NCI-H1105 treated with DMSO at 0.1 percent for 48 hours (cell line): ENCODE data around the gene GIPC2.
A peak's percentile ranks its signal among the peaks of the same experiment; 100 is the strongest.
"Not testable (repeated sequence)": the region's sequence is repeated elsewhere in the genome, so short reads cannot be mapped to it uniquely, and the experiment has no call there.

Experiments used
- DNase-seq: peaks from one replicate; lab custom pipeline; 2025; lab: John Stamatoyannopoulos, UW

The GIPC2 gene

DNA sequence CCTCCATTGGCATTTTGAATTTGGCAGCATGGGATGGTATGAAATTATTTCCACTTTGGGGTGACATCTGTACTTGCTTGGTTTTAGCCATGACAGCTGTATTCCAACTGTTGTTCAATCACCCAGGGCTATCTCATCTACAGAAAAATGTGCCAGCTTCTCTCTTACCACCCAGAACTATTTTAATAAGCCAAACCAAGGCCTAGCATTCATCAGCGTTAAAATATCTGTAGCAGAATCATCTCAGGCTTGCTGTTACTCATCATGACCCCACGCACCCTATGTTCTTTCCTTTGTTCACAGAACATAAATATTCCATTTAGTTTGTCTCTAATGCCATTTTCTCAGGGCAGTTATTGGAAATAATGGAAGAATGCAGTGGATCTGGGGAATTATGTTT lies 49.8 kb downstream of the GIPC2 start:
- DNase-seq = no peak

DNA sequence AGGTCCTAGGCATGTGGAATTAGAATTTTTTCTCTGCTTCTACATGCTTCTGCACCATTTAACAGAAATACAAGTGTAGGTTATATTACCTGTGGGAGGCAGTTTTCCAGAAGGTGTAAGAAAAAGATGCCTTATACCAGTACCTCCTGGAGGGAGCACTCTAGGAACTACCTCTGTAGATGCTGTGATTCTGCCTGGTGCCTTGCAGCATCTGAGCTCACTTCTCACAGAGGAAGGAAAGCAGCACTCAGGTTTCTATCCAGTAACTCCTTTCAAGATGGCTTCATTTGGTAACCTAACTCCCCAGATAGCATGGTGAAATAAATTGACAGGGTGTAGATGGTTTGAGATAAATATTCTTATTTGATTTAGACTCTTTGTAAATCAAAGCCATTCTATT lies 50.3 kb downstream of the GIPC2 start:
- DNase-seq = no peak

DNA sequence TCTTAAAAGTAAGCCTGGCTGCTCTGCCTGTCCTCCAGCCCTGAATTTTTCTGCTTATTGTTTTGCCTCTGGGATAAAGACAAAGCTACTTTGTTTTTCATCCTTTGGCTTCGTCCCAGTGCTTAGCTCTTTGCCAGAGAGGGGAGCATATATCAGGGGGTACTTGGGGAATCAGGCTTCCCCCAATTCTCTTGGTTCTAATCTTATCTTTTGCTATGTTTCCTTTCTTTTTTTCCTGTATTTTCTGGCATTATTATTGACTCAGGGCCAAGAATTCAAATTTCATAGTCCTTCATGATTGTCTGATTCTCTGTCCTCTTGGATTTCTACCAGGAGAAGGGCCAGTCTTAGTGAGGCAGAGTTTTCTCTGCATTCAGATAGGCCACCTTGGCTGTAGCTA lies 51.2 kb downstream of the GIPC2 start:
- no peak for DNase-seq

DNA sequence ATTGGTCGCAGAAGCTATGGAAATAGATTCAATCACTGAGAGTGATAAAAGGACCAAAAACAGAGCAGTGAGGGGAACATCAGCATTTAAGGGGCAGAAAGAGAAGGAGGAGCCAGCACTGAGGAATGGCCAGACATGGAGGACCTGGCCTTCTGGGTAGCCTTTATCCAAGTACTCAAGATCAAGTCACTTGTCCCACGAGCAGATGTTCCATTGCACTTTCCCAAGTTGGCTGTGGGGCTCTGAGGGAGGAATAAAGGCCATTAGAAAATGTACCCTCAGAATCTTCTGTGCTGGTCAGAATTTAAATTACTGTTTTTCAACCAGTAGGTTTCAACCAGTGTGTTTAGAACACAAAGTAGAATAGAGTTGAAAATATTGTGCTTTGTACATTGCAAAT lies 55.3 kb downstream of the GIPC2 start:
- no peak for DNase-seq

DNA sequence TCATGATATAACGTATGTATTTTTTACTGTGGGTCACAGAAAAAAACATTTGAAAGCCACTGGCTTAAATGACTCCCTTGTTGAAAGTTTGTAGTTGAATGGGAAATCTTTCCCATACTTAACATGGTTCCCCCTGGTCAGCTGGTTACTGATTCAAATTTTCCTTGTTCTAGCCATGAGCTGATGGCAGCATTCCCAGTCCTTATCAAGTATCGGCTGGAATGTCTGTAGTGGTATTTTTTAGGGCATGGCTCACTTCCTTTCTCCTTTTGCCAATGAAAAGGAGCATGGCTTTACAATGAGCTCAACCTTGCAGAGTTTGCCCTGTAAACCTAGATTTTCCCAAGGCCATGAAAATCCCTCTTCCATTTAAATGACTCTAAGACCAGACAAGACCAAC lies 55.7 kb downstream of the GIPC2 start:
- DNase-seq = no peak

DNA sequence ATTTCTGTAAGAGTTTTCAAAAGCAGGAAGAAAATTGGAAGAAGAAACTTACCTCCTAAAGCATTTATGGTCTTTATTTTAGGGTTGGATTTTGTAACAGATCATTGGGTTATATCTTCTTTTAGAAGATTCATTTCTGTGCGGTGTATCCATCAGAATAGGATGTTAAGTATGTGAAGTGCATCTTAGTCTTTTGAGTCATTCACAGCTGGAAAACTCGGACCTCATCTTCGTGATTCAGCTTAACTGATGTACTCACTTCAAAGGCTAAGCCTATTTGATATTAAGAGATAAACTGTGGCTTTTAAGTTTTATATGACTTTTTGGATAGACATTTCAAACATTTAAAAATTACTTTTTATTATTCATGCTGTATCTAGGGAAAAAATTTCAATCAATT lies 56.3 kb downstream of the GIPC2 start:
- no peak for DNase-seq

DNA sequence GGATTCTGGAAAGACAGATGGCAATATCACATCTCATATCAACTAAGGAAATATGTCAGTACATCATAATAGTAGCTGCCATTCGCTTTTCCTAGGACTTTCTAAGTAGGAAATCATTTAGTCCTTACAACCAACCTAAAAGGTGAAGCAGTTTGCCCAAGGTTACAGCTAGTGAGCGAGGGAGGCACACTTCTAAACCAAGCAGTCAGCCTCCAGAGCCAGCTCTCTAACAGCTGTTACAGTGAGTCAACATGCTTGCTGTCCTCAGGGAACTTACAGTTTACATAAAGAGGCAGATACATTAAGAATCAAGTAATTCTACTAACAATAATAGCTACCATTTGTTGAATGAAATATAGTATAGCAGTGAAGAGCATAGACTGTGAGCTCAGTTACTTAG lies 57.1 kb downstream of the GIPC2 start:
- no peak for DNase-seq

DNA sequence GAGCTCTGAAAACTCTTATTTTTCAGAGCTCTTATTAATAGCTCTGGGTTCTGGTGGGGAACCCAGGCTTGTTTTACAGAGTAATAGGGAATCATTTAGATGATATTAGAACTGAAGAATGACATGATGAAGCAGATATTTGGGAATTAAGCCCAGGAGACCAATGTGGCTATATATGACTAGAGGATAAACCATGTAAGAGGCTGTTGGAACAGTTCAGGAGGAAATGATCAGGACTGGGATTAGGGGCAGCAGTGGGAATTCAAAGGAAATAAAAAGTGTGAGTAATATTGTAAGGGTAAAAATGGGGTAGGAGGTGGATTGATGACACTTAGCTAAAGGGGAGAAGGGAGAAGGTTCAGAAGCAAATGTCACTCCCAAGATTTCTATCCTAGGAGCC lies 58.6 kb downstream of the GIPC2 start:
- no peak for DNase-seq

DNA sequence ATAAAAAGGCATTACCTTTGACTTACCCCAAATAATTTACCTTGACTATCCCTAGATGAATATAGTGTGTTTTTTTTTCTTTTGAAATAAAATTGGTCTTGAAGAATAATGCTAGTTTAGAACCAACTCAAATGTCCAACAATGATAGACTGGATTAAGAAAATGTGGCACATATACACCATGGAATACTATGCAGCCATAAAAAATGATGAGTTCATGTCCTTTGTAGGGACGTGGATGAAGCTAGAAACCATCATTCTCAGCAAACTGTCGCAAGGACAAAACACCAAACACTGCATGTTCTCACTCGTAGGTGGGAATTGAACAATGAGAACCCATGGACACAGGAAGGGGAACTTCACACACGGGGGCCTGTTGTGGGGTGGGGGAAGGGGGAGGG lies 63.9 kb downstream of the GIPC2 start:
- DNase-seq = not testable (repeated sequence)

DNA sequence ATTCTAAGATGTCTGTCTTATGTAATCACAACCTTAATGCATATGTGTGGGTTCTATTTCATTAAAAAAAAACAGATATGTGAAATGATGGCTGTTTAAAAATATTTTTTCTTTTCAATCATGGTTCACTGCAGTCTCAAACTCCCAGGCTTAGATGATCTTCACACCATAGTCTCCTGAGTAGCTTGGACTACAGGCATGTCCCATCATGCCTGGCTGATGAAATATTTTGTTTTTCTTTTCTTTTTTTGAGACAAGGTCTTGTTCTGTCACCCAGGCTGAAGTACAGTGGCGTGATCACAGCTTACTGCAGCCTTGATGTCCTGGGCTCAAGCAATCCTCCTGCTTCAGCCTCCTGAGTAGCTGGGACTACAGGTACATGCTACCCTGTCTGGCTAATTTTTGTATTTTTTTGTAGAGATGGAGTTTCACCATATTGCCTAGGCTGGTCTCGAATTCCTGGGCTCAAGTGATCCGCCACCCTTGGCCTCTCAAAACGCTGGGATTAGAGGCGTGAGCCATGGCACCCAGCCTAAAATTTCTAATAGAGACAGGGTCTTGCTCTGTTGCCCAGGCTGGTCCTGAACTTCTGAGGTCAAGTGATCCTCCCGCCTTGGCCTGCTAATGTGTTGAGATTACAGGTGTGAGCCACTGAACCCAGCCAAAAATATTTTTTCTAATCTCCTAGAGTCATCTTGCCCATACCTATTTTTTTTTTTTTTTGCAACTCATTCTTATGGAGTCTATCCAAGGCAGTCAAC lies 67.6 kb downstream of the GIPC2 start:
- DNase-seq = no peak

DNA sequence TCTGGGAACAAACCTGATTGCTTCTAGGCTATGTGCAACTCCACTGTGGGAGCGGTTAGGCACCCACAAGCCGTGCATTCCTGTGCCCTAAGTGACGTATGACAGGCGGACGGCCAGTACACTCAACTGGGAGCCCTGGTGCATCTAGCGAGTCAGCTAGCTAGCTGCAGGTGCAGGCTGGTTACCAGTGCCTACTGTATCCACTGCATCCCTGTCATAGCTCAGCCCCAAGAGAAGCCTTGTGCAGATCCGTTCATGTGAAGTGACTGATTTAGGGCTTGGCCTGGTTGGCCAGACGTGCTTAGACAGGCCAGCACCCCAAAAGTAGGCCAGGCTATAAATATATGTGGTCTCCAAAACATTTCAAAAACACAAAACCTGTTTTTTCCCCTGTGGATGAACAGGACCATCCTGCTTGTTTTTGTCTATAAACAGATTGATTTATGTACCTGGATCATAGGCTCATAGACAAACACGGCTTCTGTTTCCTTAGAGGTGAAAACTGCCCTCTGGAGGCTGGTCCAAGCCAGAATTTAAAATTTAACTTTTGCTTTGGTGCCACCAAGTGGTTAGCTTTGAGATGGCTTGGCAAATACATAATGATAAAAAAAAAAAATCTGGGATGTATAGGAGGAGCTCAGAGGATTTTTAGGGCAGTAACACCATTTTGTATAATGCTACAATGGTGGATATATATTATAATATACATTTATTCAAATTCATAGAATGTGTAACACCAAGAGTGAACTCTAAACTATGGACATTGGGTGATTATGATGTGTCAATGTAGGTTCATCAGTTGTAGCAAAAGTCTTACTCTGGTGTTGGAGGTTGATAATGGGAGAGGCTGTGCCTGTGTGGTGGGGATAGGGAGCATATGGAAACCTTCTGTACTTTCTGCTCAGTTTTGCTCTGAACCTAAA lies 68.5 kb downstream of the GIPC2 start:
- peak; percentile 85 for DNase-seq

DNA sequence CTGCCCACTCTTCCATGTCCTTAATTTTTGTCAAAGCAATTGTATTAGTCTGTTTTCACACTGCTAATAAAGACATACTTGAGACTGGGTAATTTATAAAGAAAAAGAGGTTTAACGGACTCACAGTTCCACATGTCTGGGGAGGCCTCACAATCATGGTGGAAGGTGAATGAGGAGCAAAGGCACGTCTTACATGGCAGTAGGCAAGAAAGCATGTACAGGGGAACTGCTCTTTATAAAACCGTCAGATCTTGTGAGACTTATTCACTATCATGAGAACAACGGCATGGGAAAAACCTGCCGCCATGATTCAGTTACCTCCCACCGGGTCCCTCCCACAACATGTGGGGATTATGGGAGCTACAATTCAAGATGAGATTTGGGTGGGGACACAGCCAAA lies 74.7 kb downstream of the GIPC2 start:
- not testable (repeated sequence) for DNase-seq

DNA sequence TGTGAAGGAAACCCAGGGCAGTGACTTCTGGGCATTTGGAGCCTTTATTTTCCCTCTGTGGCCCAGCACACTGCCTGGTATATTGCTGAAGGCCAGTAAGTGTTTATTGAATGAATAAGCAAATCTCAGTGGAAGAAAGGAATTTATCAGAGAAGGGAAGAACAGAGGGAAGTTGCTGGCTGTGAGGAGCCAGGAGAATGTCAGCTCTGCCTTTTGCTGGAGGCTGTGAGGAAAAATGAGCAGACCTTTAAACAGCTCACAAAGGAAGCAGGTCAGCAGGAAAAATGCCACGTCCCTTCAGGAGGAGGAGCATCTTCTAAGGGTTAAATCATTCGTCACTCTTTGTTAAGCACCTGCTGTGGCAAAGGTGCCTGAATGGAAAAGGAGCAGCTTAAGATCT lies 75.9 kb downstream of the GIPC2 start:
- no peak for DNase-seq

DNA sequence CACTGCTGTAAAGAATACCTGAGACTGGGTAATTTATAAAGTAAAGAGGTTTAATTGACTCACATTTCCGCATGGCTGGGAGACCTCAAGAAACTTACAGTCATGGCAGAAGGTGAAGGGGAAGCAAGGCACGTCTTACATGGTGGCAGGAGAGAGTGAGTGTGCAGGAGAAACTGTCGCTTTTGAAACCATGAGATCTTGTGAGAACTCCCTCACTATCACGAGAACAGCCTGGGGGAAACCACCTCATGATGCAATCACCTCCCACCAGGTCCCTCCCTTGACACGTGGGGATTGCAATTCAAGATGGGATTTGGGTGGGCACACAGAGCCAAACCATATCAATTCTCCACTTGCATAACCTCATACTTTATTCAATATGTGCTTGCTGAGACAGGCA lies 76.6 kb downstream of the GIPC2 start:
- DNase-seq = no peak

DNA sequence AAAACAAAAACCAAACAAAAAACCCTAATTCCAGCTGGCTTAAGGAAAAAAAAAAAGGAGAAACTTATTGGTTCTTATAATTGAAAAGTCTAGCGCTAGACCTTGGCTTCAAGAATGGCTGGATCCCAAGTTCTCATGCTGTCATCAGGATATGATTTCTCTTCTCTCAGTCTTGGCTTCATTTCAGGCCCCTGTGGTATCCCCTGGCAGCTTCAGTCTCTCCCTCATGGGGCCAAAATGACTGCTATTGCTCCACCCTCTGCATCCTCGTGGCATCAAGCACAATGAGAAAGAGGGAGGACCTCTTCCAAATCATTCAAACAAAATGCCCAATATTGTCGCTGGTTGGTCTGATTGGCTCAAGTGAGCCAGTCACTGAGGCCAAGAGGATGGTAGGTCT lies 80.7 kb downstream of the GIPC2 start:
- no peak for DNase-seq

DNA sequence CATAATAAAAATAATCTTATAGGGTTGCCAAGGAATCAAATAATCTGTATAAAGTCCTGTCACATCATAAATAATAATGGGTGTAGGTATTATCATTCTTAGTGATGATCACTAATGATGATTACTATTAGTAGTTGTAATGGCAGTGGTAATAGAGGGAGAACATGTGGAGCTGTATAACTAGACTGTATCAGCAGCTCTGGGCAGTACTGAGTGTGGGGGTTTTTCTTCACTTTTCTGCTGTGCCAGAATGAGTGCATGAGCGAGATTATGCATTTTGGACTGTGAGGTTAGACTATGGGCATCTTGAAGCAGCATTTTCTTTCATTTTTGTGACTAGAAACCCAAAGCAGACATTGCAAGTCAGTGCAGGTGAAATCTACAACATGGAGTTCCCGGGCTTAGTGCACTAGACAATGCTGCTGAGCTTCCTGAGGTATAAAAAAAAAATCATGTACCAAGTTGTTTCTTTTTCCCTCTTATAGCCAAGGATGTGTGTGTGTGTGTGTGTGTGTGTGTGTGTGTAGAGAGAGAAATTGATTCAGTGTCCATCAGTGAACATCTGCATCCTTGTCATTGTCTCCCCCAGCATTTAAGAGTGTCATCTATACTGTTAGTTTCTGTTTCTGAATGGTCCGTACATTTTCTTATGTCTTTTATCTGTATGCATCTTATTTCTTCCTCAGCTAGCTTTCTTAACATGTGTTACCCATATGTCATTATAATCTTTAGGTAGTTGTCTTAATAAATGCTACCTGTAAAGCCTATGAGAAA lies 86.6 kb downstream of the GIPC2 start:
- no peak for DNase-seq

DNA sequence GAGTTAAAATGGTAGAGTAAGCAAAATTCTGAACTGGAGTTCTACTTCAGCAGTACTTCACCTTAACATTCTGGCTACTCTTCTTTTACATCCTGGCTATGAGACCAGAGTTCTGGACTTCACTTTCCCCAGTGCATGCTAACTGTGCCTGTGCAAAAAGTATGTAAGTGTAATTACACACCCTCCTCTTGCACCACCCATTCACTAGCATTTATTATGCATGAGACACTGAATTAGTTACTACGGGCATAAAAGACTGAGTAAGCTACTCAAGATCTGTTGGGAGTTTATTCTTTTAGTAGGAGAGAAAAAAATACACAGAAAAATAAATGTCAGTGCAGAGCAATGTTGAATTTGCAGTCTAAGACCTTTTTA lies 87.2 kb downstream of the GIPC2 start:
- DNase-seq = no peak

DNA sequence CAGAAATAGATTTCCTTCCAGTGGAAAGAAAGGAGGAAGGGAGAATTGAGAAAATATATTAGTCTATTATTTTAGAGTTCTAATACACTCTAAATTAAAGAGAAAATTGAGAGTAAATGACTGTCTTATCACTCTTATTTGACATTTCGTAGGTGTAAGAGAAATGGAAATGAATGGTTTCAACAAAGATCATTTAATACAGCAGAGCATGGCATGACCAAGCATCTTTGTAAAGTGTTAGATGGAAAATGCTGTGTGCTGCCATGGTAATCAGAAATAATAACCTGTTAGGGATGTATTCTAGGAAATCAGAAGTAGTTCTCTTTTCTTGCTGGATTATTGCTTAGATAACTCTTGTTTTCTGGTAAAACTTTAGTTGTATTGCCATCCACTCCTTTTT lies 90.9 kb downstream of the GIPC2 start:
- no peak for DNase-seq

DNA sequence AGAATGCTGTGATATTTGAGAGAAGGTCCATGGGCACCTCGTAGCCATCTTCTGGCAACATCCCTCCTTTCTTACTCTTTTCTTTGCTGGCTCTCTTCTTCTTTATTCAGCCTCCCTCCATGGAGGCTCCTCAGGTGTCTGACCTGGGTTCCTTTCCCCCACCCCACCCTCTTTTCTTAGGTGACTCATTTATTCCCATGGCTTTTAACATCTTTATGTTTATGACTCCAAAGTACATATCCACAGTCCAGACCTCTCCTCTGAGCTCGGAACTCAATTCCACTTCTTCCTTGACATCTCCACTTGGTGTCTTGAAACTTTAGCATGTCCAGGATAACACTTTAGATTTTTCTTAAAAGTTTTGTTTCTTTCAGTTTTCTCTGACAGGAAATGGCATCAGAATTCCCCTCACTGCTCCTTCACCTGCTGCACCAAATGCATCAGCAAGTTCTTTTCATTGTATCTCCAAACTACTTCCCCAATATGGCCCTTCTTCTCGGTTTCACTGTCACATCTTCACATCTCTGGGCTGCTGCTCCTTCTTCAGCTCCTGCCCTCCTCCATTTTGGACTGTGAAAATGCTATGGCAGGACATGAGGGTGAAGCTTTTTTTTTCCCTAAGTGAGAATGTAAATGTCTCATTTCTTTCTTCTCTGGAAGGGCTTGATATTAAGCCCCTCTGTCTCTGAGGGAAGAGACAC lies 95.9 kb downstream of the GIPC2 start:
- DNase-seq = no peak

DNA sequence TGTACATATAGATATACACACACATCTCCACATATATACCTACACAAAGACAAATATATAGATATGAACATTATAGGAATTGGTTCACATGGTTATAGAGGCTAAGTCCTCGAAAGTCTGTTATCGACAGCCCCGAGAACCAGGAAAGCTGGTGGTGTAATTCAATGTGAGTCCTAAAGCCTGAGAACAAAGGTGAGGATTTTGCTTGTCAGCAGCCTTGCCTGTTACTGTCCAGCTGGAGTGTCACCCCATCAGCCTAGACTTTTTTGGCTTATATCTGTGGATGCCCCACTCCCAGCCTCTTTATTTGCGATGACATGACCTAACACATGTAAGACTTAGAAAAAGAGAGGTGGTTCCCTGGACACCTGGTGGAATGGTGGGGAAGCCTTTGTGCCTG lies 97.0 kb downstream of the GIPC2 start:
- DNase-seq = no peak

DNA sequence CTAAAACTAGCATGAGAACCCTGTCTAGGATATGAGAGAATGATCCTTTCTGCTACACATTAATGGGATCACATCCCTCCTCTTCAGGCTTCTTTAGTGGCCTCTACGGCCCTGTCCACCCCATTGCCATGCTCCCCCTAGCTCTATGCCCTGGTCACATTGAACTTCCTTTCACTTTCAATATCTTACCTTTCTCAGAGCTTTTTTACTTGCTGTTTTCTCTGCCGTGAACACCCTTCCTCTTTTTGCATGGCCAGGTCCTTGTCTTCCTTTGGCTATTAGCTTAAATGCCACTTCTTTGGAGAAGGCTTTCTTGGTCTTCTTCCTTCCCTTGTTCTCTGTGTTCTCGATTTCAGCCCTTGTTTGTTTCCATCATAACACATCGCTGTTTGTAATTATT lies 97.4 kb downstream of the GIPC2 start:
- no peak for DNase-seq

DNA sequence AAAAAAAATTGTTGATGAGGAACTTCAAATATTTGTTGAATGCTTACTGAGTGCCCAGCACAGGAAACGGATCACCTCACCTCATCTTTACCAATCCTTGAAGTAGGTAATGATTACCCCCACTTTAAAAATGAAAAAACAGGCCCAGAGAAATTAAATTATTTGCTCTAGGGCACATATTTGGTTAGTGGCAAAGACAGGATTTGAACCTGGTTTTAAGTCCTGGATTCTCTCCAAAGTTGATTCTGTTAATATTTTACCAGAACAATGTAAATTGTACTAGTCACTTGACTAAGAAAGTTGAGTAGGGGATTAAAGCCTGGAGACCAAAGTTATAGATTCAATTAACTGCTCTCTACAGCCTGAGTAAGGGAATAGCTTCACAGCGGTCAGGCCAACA lies 97.9 kb downstream of the GIPC2 start:
- no peak for DNase-seq
